ENCODE results near the gene FAM204A.

FAM204A gene

GRCh38 chr10:118276727-118277126 lies 65.4 kb downstream of the FAM204A start:
- DNase-seq = no peak

- no peak for DNase-seq
Measured at GRCh38 chr10:118276204-118276603, 65.9 kb downstream of the FAM204A start.

- DNase-seq = no peak
Measured at GRCh38 chr10:118273662-118274061, 68.5 kb downstream of the FAM204A start.

- DNase-seq = no peak
Measured at GRCh38 chr10:118272767-118273166, 69.4 kb downstream of the FAM204A start.

GRCh38 chr10:118272149-118272721 lies 69.9 kb downstream of the FAM204A start:
- no peak for DNase-seq

- DNase-seq = no peak
Measured at GRCh38 chr10:118271671-118272070, 70.5 kb downstream of the FAM204A start.

GRCh38 chr10:118266098-118266748 lies 75.9 kb downstream of the FAM204A start:
- DNase-seq = no peak

- no peak for DNase-seq
Measured at GRCh38 chr10:118264838-118265470, 77.2 kb downstream of the FAM204A start.

- no peak for DNase-seq
Measured at GRCh38 chr10:118264252-118264651, 77.9 kb downstream of the FAM204A start.

GRCh38 chr10:118262538-118262937 lies 79.6 kb downstream of the FAM204A start:
- DNase-seq = no peak

- DNase-seq = peak; percentile 16
Measured at GRCh38 chr10:118259288-118259906, 82.7 kb downstream of the FAM204A start.

GRCh38 chr10:118258285-118258684 lies 83.8 kb downstream of the FAM204A start:
- DNase-seq = no peak

GRCh38 chr10:118256825-118257570 lies 85.1 kb downstream of the FAM204A start:
- no peak for DNase-seq

- DNase-seq = no peak
Measured at GRCh38 chr10:118256209-118256608, 85.9 kb downstream of the FAM204A start.

- DNase-seq = no peak
Measured at GRCh38 chr10:118255355-118255754, 86.8 kb downstream of the FAM204A start.

GRCh38 chr10:118254654-118255053 lies 87.5 kb downstream of the FAM204A start:
- no peak for DNase-seq

GRCh38 chr10:118253397-118253796 lies 88.7 kb downstream of the FAM204A start:
- no peak for DNase-seq

GRCh38 chr10:118251791-118252190 lies 90.3 kb downstream of the FAM204A start:
- DNase-seq = no peak

GRCh38 chr10:118249714-118250113 lies 92.4 kb downstream of the FAM204A start:
- no peak for DNase-seq

All from stimulated activated CD4-positive, alpha-beta T cell treated with anti-CD3 and anti-CD28 coated beads, Interleukin-4, amount 100 ng/mL, for 24 hours (primary cell).